ENCODE measurements around the gene FBXW8.

DNA sequence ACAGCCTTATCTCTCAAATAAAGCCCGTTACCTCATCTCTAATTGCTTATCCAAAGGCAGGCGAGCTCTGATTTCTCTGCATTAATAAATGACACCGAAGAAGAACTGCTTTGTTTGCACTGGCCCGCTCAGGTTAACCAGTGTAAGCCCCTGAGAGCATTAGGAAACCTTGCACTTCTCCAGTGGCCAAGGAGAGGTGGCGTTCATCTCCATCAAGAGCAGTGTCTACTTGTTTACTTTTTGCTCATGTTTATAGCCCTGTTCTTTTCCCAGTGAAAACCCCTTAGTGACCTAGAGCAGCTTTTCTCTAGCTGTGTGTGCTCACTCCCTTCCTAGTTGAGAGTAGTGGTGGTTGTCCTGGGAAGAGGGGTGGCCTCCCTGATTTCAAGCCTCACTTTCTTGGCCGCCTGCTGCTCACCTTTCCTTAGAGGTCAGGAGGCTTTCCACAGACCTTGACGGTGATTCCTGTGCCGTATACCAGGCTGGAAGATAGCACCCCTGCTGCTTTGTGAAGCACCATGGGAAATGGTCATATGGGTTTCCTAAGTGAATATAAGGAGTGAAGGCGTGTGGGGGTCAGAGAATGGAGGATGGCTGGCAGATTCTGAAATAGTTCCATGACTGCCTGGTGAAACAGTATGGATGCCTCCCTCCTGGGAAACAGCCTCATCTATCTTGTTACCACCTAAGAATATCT, 16.6 kb downstream of the FBXW8 start:
- TF ChIP-seq EZH2 (IDR thresholded peaks at IDR 0.05) (no peak), POLR2AphosphoS5 (IDR thresholded peaks at IDR 0.05; ENCODE audit: borderline replicate concordance, low read depth, low read length) (no peak)
